HS-27A (cell line): ENCODE measurements around the gene CLDN19.

Experiments used
- DNase-seq: peaks from one replicate; pipeline ENCODE4 v3.0.0-alpha.2; 2012; ENCODE audit warnings: low read depth, missing footprints

CLDN19 gene, protein sequence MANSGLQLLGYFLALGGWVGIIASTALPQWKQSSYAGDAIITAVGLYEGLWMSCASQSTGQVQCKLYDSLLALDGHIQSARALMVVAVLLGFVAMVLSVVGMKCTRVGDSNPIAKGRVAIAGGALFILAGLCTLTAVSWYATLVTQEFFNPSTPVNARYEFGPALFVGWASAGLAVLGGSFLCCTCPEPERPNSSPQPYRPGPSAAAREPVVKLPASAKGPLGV

GRCh38 chr1:42739753-42740700 is at the start of gene CLDN19:
Gene CLDN19, minus strand, starts transcription at chr1:42740236. Its CDS starts 173 bp downstream, at chr1:42740063.
- DNase-seq, result no peak

DNA sequence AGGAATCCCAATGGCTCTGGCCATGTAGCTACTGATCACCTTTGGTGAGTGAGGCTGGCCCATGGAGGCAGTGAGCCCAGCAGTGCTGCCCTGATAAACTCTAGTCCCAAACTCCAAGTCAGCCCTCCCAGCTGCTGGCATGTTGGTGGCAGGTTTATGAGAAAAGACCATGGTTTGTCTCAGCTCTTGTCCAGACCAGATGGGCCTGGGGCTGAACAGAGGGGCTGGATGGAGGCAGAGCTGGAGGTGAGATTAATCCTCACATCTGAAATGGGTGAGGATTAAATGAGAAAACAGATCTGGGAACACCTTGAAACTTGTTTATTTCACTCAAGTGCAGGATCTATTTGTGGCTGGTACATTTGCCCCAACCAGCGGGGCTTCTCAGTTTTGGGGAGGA is 48.0 kb upstream of the CLDN19 start:
- no peak for DNase-seq

GRCh38 chr1:42786097-42786496 is 46.1 kb upstream of the CLDN19 start:
- no peak for DNase-seq

DNA sequence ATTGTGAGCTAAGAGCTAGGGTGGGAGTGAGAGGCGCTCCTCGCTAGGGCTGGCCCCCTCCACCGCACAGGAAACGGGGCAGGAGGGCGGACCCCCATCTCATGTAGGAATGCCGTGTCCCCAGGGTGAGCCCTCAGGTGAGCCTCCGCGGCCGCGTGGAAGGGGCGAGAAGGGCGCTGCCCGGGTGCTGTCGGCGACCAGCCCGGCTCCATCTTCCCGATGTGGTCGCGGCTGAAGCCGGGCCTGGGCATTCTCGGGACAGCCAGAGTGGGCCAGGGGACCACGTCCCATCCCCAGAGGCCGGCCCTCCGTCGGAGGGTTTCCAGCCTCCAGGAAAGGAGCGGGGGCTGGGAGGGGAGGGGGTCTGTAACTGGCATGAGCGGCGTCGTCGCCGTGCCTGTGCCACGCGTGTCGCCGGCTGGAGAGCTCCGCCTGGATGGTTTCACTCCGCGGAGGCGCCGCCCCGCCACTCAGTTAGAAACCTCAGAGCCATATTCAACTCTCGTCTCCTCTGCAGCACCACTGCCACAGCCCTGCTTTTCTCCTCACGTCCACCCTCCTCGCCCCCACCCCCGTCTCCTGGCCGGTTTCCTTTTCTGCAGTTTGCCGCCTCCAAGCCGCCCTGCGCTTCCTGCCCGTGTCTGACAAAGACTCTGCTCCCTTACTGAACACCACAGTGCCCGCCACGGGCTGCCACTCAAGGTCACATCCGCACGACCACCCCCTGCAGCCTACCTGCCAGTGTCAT is 45.1 kb upstream of the CLDN19 start, which contains the start of gene TMEM269:
Gene TMEM269, plus strand, starts transcription at position 46 of the 748 bp plus-strand sequence. CDS start 4,903 bp downstream, outside the sequence.
- DNase-seq, result no peak

GRCh38 chr1:42784547-42784945 is 44.5 kb upstream of the CLDN19 start:
- DNase-seq, result no peak

DNA sequence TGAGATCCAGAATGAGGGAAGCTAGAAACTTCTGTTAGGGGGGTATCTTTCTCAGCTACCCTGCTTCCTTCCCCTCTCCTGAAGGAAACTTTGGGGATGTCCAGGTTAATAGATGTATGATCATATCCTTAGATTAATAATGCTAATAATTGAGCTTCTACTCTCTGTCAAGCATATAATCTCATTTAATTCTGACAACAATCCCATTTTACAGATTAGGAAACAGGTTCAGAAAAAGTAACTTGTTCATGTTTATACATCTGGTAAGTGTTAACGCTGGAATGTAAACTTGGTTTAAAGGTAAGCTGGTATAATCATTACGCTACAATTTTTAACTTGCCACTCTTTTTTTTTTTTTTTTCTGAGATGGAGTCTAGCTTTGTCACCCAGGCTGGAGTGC is 43.1 kb upstream of the CLDN19 start:
- DNase-seq, result no peak

DNA sequence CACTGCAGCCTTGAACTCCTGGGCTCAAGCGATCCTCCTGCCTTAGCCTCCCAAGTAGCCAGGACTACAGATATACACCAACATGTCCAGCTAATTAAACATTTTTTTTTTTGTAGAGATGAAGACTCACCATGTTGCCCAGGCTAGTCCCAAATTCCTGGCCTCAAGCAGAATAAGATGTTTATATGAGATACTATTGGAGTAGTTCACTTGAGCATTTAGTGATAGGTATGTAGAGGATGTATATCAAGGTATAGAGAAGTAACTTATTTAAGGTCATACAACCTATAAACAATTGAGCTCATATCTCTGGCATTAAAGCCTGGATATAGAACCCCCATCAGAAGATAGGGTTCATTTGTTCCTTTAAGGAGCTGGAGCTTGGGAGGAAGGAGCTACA is 40.1 kb upstream of the CLDN19 start:
- DNase-seq, result no peak

DNA sequence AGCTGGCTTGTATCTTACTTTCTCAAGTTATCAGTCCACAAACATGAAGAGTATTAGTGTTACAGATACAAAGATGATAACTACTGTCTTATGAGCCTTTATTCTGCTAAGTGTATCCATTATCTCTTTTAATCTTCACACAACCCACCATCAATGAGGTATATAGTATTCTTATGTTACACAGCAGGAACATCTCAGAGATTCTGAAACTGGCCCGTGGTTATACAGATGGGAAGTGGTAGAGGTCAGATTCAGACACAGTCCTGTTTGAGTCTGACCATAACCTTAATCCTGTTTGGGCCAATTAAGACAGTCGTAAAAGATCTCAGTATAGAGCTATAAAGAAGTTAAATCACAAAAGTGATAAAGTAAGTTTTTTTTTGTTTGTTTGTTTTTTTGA is 39.7 kb upstream of the CLDN19 start:
- DNase-seq, result no peak

DNA sequence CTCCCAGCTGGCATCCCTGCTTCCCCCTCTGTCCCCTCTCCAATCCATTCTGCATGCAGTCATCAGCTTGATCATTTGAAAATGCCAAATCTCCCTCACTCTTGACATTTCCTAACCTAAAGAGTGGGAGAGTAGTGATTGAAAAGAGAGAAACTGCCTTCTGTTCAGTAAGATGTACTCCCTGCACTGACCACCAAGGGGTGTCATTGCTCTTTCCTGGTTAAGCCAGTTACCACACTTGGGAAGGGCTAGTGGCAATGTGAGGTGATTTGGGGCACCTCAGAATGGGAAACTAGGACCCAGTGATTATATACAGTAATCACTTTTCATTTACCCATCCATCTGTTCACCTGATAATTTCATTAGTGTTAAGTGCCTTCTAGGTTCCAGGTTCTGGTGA is 37.8 kb upstream of the CLDN19 start:
- DNase-seq, result no peak

DNA sequence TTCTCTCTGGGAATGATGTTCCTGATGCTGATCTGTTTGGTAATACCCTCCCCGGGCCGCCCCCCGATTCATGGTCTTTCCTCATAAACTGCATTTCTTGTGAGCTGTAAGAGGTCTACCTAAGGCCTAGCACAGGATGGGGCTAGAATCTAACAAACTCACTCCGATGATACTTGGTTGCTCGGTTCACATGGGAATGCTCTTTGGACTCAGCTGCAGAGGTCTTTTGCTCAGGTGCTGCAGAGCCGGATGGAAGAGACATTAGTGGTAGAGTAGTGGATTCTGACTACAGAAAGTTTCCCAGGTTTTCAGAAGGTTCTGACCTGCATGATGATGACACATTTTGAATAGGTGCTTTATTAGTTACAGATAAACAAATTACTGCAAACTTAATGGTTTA is 36.5 kb upstream of the CLDN19 start:
- no peak for DNase-seq

DNA sequence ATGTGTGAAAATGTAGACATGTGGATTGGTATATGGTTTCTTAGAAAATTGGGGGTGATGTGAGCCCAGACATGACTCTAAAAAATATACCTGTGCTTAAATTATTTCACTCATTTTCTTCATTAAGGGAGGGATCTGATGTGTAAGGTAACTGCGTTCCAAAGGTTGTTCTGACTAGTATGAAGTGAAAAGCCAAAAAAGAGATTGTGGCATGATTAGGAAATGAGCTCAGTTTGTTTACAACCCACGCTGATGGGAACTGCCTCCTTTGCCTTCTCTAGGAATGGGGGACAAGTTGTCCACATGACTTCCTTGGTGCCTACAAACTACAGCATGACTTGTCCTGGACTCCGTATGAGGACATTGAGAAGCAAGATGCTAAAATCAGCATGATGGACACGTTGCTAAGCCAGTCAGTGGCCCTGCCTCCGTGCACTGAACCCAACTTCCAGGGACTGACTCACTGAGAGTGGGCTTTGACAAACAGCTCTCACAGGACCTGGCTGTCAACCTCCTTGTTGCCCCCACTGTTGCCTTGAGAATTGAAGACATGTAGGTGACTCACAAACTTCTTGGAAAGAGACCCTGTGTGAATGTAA is 35.0 kb upstream of the CLDN19 start:
- no peak for DNase-seq

DNA sequence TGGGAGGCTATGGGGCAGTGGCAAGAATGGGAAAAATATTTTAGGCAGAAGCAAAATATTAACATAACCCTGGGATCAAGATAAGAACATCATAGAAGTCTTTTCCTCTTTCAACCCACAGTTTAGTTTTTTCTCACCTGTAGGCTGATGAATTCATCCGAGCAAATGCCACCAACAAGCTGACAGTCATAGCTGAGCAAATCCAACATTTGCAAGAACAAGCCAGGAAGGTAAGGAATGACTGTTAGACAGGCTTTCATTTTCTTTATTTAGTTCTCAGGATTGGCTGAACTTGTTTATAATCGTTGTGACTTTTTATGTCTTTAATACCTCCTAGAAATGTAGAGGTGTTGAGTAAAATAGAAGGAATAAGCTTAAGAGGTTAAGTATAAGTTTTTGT is 33.4 kb upstream of the CLDN19 start:
- DNase-seq, result no peak

DNA sequence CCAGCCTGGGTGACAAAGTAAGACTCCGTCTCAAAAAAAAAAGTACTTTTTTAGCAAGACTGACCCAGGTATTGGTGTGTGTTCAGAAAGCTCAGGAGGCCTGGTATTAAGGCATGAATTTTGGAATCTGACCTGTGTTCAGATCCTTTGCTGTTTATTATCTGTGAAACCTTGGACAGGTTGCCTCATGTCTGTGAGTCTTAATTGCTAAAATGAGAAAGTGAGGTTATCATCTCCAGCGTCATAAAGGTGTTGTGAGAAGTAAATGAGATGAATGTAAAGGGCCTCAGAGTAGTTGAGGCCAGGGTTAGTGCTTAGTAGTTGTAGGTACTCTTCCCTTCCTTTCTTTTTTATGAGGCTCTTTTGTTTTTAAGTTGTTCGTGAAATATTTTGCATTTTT is 29.8 kb upstream of the CLDN19 start:
- DNase-seq, result no peak

- no peak for DNase-seq
Observed at GRCh38 chr1:42768172-42768571, 28.1 kb upstream of the CLDN19 start.

DNA sequence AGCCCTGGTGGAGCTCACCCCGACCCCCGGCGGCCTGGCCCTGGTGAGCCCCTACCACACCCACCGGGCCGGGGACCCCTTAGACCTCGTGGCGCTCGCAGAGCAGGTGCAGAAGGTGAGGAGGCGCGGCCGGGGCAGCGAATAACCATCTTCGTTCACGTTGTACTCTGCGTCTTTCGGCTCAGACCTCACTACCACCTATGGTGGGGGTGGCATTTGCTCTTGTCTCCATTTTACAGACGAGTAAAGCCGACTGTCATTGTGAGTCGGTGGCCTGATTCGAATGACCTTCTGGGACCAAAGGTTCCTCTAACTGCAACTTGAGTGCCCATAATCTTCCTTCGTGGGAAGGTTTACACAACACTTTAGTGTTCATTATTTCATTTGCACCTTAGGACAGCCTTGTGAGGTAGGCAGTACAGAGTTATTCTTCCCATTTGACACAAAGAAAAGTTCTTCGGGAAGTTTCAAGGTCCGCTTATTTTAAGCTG is 27.5 kb upstream of the CLDN19 start:
- no peak for DNase-seq

GRCh38 chr1:42766741-42767509 is 26.9 kb upstream of the CLDN19 start, which contains the start of the genes C1orf50 and P3H1:
Gene C1orf50, plus strand, starts transcription at chr1:42767249. Its CDS starts 63 bp downstream, at chr1:42767312.
Gene P3H1, minus strand, starts transcription at chr1:42767028. Its CDS starts 57 bp downstream, at chr1:42766971.
- peak; percentile 97 for DNase-seq

DNA sequence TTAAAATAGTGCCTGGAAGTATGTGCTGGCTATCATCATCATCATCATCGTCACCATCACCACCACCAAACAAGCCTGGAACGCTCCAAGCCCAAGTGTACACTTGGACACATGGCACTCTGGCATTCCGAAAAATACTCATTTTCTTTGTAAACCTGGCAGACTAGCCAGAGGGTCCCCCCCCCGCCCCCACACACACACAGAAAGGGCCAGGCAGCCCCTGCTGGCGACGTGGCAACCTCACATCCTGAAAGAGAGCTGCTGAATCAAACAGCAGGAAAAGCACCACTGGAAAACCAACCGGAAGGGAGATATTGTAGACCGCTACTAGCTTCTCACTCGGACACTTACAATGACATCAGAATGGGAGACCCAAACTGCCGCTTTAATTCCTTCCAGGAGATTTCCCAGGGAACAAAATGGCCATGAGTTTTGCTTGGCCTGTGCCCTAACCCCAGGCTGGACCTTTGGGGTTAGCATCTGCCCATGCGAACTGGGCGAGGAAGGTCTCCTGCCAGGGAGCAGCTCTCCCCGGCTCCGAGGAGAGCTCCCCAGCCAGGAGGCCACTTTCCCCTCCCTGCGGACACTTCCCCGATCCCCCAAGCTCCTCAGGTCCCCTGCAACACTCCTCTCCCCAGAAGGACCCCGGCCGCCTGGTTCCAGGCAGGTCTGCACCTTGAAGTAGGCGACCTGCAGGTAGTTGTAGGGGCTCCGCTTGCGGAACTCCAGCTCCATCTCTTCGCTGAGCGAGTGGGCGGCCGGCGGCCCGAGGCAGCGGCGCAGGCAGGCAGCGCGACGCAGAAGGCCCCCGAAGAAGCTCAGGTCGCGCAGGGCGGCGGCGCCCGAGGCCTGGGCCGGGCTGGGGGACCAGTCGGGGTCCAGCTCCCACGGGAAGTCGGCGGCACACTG is 26.1 kb upstream of the CLDN19 start:
- peak; percentile 72 for DNase-seq

DNA sequence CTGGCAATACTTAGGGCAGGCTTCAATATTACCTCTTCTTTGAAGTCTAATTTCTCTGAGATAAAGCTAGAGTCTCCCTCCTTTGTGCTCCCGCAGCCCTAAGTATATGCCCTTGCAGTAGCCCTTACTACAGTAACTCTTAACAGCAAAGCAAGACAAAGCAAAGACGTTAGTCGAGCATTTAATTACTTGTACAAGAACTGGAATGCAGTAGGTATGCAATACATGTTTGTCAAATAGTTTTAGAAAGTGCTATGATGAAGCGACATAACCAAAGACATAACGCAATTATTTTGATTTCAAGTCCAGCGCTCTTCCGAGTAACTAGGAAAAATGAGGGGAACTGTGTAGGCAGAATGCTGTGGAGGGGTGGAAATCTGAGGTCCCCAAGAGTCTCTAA is 25.2 kb upstream of the CLDN19 start:
- no peak for DNase-seq

- DNase-seq, result no peak
Observed at GRCh38 chr1:42762269-42762668, 22.2 kb upstream of the CLDN19 start.

DNA sequence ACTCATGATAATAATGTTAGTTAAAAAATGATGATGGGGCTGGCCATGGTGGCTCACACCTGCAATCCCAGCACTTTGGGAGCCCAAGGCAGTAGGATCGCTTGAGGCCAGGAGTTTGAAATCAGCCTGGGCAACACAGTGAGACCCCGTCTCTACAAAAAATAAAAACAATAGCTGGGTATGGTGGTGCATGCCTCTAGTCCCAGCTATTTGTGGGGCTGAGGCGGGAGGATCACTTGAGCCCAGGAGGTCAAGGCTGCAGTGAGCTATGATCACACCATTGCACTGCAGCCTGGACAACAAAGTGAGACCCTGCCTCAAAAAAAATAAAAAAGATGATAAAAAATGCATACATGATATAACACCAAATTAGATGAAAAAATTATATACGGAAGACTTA is 21.5 kb upstream of the CLDN19 start:
- DNase-seq, result no peak
